Measurements from ENCODE around the gene NDRG4.

GRCh38 chr16:58451945-58452401 lies 48.0 kb upstream of the NDRG4 start:
- no peak for TF ChIP-seq CTCF (IDR thresholded peaks at IDR 0.05; ENCODE audit: low read depth, low read length, poor library complexity, severe bottlenecking)
- TF ChIP-seq EZH2phosphoT487 (IDR thresholded peaks at IDR 0.05; ENCODE audit: borderline replicate concordance, low read length) = no peak

Data from DOHH2 (cell line).